Measurements from ENCODE around the gene NBDY. TPM values are rescaled to one million over a fixed set of nuclear protein-coding genes. Genes with fewer than 3 reads are reported as not detected.

NBDY gene
- total and polyA plus RNA-seq, 4 donors = 0.84 to 10.4 (median 5.2) TPM

GRCh38 chrX:56764975-56765791 is 36.1 kb downstream of the NBDY start:
- H3K9ac ChIP-seq (ENCODE audit: low read depth in 1 of 2, low read length in 2 of 2) = no peak overlapping the region
- H3K27me3 ChIP-seq (ENCODE audit: control insufficient read depth in 4 of 4, insufficient read depth in 4 of 4, low read length in 3 of 4) = no peaks in the 10 kb centered on the region
- no peak for DNase-seq (ENCODE audit: low spot score)
- 62% methylated on average over 15 of the region's 15 CpGs for WGBS
- H3K4me1 ChIP-seq (ENCODE audit: control insufficient read depth in 4 of 4, insufficient read depth in 4 of 4, low read length in 3 of 4) = peaks cover 0 to 54% (median 38%) of the 10 kb centered on the region in 4 donors
- H3K27ac ChIP-seq (ENCODE audit: low read depth in 1 of 2, low read length in 2 of 2) = peak overlapping the region; percentile 11 to 38
- no peak overlapping the region for H3K4me3 ChIP-seq (ENCODE audit: low read depth in 1 of 3, low read length in 3 of 3)
- H3K9me3 ChIP-seq (ENCODE audit: control insufficient read depth in 4 of 4, low read length in 3 of 4) = no peaks in the 10 kb centered on the region
- TF ChIP-seq, protein P1, sequence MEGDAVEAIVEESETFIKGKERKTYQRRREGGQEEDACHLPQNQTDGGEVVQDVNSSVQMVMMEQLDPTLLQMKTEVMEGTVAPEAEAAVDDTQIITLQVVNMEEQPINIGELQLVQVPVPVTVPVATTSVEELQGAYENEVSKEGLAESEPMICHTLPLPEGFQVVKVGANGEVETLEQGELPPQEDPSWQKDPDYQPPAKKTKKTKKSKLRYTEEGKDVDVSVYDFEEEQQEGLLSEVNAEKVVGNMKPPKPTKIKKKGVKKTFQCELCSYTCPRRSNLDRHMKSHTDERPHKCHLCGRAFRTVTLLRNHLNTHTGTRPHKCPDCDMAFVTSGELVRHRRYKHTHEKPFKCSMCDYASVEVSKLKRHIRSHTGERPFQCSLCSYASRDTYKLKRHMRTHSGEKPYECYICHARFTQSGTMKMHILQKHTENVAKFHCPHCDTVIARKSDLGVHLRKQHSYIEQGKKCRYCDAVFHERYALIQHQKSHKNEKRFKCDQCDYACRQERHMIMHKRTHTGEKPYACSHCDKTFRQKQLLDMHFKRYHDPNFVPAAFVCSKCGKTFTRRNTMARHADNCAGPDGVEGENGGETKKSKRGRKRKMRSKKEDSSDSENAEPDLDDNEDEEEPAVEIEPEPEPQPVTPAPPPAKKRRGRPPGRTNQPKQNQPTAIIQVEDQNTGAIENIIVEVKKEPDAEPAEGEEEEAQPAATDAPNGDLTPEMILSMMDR (IDR thresholded peaks at IDR 0.05; ENCODE audit: low read depth, low read length, missing input control) = no peak
- TF ChIP-seq HNF4G (IDR thresholded peaks at IDR 0.05) (no peak), NR2F2 (IDR thresholded peaks at IDR 0.05) (no peak), GABPA (IDR thresholded peaks at IDR 0.05 in 1 of 2, conservative IDR thresholded peaks at IDR 0.05 in 1 of 2) (no peak), EGR1 (IDR thresholded peaks at IDR 0.05; ENCODE audit: low read depth in 2 of 2) (no peak), MAX (IDR thresholded peaks at IDR 0.05) (no peak), RXRA (IDR thresholded peaks at IDR 0.05) (no peak), FOXA2 (IDR thresholded peaks at IDR 0.05) (no peak), FOXA1 (IDR thresholded peaks at IDR 0.05) (no peak), YY1 (IDR thresholded peaks at IDR 0.05) (no peak), RAD21 (IDR thresholded peaks at IDR 0.05) (no peak)
- TF ChIP-seq, protein P2, sequence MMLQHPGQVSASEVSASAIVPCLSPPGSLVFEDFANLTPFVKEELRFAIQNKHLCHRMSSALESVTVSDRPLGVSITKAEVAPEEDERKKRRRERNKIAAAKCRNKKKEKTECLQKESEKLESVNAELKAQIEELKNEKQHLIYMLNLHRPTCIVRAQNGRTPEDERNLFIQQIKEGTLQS (IDR thresholded peaks at IDR 0.05) = no peak
- H3K36me3 ChIP-seq (ENCODE audit: control insufficient read depth in 4 of 4, insufficient read depth in 3 of 4, low read depth in 1 of 4, low read length in 3 of 4) = peaks cover 0 to 2% (median 0%) of the 10 kb centered on the region in 4 donors

DNA sequence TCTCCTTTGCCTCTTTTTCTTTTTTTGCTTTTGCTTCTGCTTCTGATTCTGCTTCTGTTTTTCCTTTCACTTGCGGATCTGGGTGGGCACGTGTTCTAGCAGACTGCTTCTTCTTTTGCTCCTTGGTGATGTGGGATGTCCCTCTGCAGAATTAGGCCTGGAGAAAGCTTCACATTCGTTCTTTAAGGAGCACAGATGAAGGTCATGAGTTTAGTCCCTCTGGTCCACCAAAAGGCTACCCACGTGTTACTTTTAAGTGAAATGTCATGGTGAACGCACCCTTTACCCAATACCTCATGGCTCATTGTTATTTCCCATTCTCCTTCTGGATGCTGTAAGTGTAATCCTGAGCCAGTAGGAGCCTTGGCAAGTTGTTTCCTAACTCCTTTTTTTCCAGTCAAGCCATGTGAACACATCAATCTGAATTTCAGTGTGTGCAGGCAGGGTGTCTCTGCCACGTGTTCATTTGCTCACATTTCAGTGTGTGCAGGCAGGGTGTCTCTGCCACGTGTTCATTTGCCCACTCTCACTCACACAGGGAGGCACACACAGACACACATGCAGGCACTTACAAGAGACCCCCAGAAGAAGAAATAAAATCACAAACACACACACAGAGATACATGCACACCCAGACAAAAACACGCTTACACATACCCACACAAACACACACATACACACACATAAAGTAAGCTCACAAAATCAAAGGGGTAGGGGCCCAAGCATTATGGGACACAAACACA is 36.9 kb downstream of the NBDY start:
- DNase-seq (ENCODE audit: low spot score) = no peak
- H3K36me3 ChIP-seq (ENCODE audit: control insufficient read depth in 4 of 4, insufficient read depth in 3 of 4, low read depth in 1 of 4, low read length in 3 of 4) = peaks cover 0 to 2% (median 0%) of the 10 kb centered on the region in 4 donors
- WGBS = 75% methylated on average over 8 of the region's 8 CpGs
- no peak overlapping the region for H3K9ac ChIP-seq (ENCODE audit: low read depth in 1 of 2, low read length in 2 of 2)
- TF ChIP-seq REST (IDR thresholded peaks at IDR 0.05) = no peak
- no peak for TF ChIP-seq MAX (IDR thresholded peaks at IDR 0.05)
- TF ChIP-seq ZBTB33 (IDR thresholded peaks at IDR 0.05) = no peak
- TF ChIP-seq YY1 (IDR thresholded peaks at IDR 0.05) = no peak
- TF ChIP-seq RXRA (IDR thresholded peaks at IDR 0.05) = no peak
- no peak for TF ChIP-seq GABPA (IDR thresholded peaks at IDR 0.05 in 1 of 2, conservative IDR thresholded peaks at IDR 0.05 in 1 of 2)
- TF ChIP-seq RAD21 (IDR thresholded peaks at IDR 0.05) = no peak
- TF ChIP-seq HNF4G (IDR thresholded peaks at IDR 0.05) = no peak
- TF ChIP-seq, protein P2 (IDR thresholded peaks at IDR 0.05) = no peak
- no peak for TF ChIP-seq NR2F2 (IDR thresholded peaks at IDR 0.05)
- no peak for TF ChIP-seq TAF1 (conservative IDR thresholded peaks at IDR 0.05)
- TF ChIP-seq, protein P1 (IDR thresholded peaks at IDR 0.05; ENCODE audit: low read depth, low read length, missing input control) = no peak
- no peak for TF ChIP-seq HNF4A (conservative IDR thresholded peaks at IDR 0.05)
- TF ChIP-seq SP1 (IDR thresholded peaks at IDR 0.05) = no peak
- no peak for TF ChIP-seq EGR1 (IDR thresholded peaks at IDR 0.05; ENCODE audit: low read depth in 2 of 2)
- H3K27ac ChIP-seq (ENCODE audit: low read depth in 1 of 2, low read length in 2 of 2) = no peak overlapping the region
- H3K27me3 ChIP-seq (ENCODE audit: control insufficient read depth in 4 of 4, insufficient read depth in 4 of 4, low read length in 3 of 4) = no peaks in the 10 kb centered on the region
- no peak overlapping the region for H3K4me3 ChIP-seq (ENCODE audit: low read depth in 1 of 3, low read length in 3 of 3)
- H3K9me3 ChIP-seq (ENCODE audit: control insufficient read depth in 4 of 4, low read length in 3 of 4) = no peaks in the 10 kb centered on the region
- H3K4me1 ChIP-seq (ENCODE audit: control insufficient read depth in 4 of 4, insufficient read depth in 4 of 4, low read length in 3 of 4) = peaks cover 0 to 54% (median 38%) of the 10 kb centered on the region in 4 donors
